HG03159 (cell line): ENCODE measurements around the gene CARD10.

Source experiments
- ATAC-seq: cut with Tn5 transposase; IDR thresholded peaks from one replicate; pipeline ENCODE4 v1.9.1; 2021; ENCODE audit warnings: mild to moderate bottlenecking, moderate library complexity; ENCODE audit not compliant: unreplicated experiment

CARD10 gene

DNA sequence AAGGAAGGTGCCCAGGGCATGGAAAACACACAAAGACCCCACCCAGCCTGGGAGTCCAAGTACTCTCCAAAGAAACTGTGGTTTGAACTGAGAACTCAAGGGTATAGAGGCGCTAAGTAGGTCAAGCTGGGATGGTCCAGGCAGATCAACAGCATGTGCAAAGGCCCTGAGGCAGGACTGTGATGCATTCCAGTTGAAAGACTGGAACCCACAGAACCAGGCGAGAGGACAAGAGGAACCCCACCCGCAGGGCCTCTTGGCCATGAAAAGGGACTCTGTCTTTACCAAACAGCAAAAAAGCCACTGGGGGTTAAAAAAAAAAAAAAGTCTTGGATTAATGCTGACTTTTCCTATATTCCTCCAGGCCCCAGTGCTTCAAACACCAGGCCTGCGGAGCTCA is 14.3 kb downstream of the CARD10 start:
- no peak for ATAC-seq

GRCh38 chr22:37503850-37504249 is 15.4 kb downstream of the CARD10 start:
- ATAC-seq: no peak

DNA sequence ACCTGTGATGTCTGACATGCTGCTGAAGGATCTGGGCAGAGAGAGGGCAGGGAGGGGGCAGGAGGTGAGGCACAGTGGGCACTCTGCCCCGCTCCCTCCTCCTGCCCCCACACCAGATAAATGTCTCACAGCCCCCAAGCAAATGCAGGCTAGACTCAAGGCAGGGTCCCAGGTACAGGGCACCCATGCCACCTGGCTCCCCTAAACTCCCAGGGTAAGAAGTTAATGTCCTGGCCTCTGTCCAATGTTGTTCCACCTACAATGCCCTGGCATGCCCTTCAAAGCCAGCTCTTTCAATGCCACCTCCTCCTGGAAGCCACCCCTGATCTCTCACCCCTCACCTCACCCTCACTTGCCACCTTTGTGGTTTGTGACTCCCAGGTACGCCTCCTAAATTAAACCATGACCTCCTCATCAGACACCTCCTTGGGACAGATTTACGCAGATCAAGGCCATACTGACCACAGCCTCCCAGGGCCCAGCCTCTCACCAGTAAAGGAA is 16.0 kb downstream of the CARD10 start:
- ATAC-seq: no peak

GRCh38 chr22:37502342-37503182 is 16.7 kb downstream of the CARD10 start:
- no peak for ATAC-seq

GRCh38 chr22:37501610-37502341 is 17.4 kb downstream of the CARD10 start:
- no peak for ATAC-seq

- no peak for ATAC-seq
Measured at GRCh38 chr22:37500745-37501609, 18.2 kb downstream of the CARD10 start.

- no peak for ATAC-seq
Measured at GRCh38 chr22:37499789-37500540, 19.2 kb downstream of the CARD10 start.

DNA sequence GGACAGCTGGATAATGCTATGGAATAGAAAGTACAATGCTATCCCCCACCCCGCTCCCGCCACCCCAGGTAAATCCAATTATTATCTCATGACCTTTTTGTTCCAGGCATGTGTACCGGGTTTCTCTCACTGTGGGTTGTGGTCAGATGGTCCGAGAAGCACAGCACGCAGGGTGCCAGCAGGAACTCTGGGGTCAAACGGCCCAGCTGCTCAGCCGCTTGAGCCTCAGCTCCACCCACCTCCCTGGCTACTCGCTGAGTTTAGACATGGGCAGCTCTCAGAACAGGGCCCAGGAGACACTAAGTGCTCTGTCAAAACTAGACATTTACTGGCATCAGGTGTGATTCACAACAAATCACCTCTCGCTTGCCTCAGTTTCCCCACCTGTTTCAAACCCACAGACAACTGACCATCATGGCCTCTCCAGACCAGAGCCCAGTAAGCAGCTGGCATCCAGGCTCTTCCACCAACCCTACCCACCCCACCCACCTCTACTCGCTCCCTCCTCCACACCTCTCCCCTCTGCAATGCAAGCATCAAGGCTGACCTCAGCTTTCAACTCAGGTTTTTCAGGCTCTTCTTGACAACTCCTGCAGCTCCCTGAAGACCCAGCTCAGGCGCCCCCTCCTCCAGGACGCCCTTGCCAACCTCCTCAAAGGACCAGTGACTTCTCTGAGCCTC is 20.0 kb downstream of the CARD10 start:
- ATAC-seq: no peak

GRCh38 chr22:37498289-37498909 is 20.8 kb downstream of the CARD10 start:
- no peak for ATAC-seq

GRCh38 chr22:37497062-37497599 is 22.1 kb downstream of the CARD10 start:
- ATAC-seq: no peak

DNA sequence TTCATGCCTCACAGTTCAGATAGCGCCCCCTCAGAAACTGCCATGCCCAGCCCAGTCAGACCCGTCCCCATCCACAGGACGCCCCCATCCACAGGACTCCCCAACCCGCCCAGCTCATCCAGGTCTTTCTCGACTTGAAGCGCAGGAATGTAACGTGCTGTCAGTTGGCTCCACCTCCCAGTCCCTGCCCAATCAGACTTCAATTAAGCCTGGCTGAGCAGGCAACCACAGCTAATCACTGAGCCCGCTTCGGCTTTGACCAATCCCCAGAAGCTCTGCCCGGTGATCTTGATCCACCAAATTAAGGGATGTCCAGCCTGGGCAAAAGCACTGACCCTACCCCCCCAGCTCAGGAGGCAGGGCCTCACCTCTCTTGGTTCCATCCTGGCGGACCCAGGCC is 22.6 kb downstream of the CARD10 start:
- no peak for ATAC-seq

DNA sequence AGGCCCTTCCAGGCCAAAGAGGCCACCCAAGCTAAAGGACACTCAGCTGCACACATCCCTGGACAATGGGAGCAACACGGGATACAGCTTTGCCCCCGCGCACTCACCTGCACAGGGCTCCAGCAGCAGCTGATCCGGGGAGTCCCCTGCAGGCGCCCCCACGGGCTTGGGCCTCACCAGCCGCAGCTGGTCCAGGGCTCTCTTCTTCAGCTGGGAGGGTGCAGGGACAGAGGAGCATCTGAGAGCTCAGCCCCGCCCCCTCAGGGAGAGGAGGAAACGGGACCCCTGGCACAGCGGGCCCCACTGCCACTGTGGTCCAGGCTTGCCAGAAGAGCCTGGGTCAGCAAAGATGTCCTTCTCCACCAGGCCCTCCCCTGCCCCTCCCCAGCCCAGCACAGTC is 25.2 kb downstream of the CARD10 start:
- no peak for ATAC-seq

DNA sequence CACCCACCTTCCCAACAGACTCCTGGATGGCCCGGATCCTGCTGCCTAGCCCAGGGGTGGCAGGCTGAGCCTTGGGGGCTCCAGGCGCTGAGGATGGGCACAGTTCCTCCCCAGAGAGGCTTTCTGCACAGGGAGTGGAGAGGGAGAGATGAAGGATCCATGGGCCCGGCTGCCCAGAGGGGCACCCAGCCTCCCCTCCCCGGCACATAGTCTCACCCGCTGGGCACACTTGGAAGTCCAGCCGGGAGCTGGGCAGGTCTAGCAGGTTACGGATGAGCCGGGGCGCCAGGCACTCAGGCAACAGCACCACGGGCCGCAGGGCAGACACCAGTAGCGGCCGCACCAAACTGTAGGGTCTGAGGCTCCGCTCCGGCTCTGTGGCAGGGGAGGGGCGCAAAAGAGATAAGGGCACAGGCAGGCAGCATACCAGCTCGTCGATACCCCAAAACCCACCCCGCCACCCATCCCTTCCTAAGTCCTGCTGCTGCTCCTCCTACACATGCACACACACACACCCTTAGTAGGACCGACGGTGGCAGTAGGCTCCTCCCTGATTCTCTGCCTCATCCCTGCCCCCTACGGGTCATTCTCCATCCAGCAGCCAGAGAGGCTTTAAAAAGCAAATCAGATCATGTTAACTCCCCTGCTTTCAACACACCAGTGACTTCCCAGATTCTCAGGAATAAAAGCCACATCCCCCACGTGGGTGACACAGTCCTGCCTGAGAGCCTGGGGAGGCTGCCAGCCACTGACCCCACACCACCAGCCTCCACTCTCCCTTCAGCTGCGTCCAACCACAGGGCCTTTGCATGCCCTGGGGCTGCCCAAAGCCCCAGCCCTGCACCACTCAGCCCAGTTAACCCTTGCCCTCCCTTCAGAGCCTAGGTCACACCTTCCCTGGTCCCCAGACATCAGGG is 26.5 kb downstream of the CARD10 start:
- ATAC-seq: no peak

GRCh38 chr22:37491559-37492427 is 27.4 kb downstream of the CARD10 start:
- ATAC-seq: no peak

DNA sequence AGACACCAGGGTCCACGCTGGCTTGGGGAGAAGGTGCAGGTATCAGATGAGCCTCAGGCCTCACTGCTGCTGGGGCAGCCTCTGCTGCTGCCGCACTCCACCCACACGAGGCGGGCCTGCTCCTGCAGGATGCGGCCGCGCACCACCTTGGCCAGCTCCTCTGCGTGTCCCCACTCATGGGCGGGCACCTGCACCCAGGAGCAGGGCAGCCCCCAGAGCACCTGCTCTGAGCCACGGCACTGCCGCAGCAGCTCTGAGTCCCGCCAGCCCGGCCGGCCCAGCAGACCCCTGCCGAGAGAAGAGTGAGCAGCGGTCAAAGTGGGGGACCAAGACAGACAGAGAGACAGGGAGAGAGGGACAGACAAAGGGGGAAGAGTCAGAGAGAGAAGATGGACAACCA is 28.1 kb downstream of the CARD10 start:
- no peak for ATAC-seq

DNA sequence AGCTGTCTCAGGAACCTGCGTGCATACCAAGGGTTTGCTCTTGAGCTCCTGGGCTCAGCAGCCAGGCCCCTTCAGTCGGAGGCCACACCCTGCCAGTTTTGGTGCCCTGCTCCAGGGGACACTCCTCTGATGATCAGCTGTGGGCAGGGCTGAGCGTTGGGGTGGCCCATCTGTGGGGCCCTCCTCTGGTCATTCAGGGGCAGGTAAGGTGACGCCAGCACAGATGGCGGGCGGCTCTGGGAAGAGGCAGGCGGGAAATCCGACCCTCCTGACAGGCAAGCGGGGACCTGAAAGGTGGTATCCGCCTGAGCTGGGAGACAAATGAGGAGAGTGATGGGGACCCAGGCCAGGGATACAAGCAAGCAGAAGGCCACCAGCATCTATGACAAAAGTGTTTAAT is 29.2 kb downstream of the CARD10 start:
- no peak for ATAC-seq
